Erythroblast (primary cell): ENCODE results near the gene KRT8.
A peak's percentile ranks its signal among the peaks of the same experiment; 100 is the strongest.
"Not testable (repeated sequence)": the region's sequence is repeated elsewhere in the genome, so short reads cannot be mapped to it uniquely, and the experiment has no call there.

ENCODE experiments used
- DNase-seq, 2 experiments: peaks; one replicate each; lab custom pipeline; 2025; lab: John Stamatoyannopoulos, UW
- GATA1 ChIP-seq: IDR thresholded peaks from 2 replicates; pipeline ENCODE4 v1.6.1; 2011; ENCODE audit warnings: low read depth, mild to moderate bottlenecking, control low read depth, low read length, moderate library complexity
- POLR2A ChIP-seq: IDR thresholded peaks from 2 replicates; pipeline ENCODE4 v1.6.1; 2011; ENCODE audit warnings: mild to moderate bottlenecking, low read length

Gene KRT8

GRCh38 chr12:52901715-52902541, 2.9 kb downstream of the KRT8 start:
- no peak for DNase-seq
- TF ChIP-seq POLR2A (no peak), GATA1 (no peak)

- no peak for DNase-seq
- TF ChIP-seq POLR2A (no peak), GATA1 (no peak)
These were observed 3.8 kb downstream of the KRT8 start for GRCh38 chr12:52900896-52901714.

- no peak for TF ChIP-seq POLR2A
- TF ChIP-seq GATA1: no peak
- DNase-seq: no peak
These were observed 4.5 kb downstream of the KRT8 start for GRCh38 chr12:52900166-52900895.

GRCh38 chr12:52899338-52900035, 5.4 kb downstream of the KRT8 start:
- TF ChIP-seq POLR2A (no peak), GATA1 (no peak)
- DNase-seq: no peak

- TF ChIP-seq GATA1 (no peak), POLR2A (no peak)
- no peak for DNase-seq
These were observed 8.4 kb downstream of the KRT8 start for GRCh38 chr12:52896190-52897100.

GRCh38 chr12:52895726-52896189, 9.1 kb downstream of the KRT8 start:
- no peak for TF ChIP-seq GATA1
- TF ChIP-seq POLR2A: no peak

GRCh38 chr12:52892974-52893373, 11.9 kb downstream of the KRT8 start:
- TF ChIP-seq POLR2A: no peak
- no peak for TF ChIP-seq GATA1
- DNase-seq: no peak

More at GRCh38 chr12:52895726-52896189, 9.1 kb downstream of the KRT8 start:
- DNase-seq: no peak

- TF ChIP-seq GATA1: no peak
- no peak for TF ChIP-seq POLR2A
- DNase-seq: no peak
These were observed 12.5 kb downstream of the KRT8 start for GRCh38 chr12:52892207-52892852.

GRCh38 chr12:52891044-52891443, 13.8 kb downstream of the KRT8 start:
- DNase-seq: no peak
- TF ChIP-seq GATA1: no peak
- no peak for TF ChIP-seq POLR2A

GRCh38 chr12:52890417-52890816, 14.5 kb downstream of the KRT8 start:
- no peak for DNase-seq
- TF ChIP-seq POLR2A (no peak), GATA1 (no peak)

- no peak for TF ChIP-seq GATA1
- no peak for TF ChIP-seq POLR2A
- DNase-seq: peak; percentile 61 to 80
These were observed 20.2 kb downstream of the KRT8 start for GRCh38 chr12:52884526-52885293.

GRCh38 chr12:52880499-52880898, 24.4 kb downstream of the KRT8 start:
- DNase-seq: not testable (repeated sequence)
